HG03175 (cell line): ENCODE measurements around the gene FMN1.

ENCODE experiments used
- ATAC-seq: cut with Tn5 transposase; IDR thresholded peaks from one replicate; pipeline ENCODE4 v1.9.1; 2021; ENCODE audit warnings: mild to moderate bottlenecking, moderate library complexity; ENCODE audit not compliant: unreplicated experiment

The FMN1 gene

GRCh38 chr15:33155691-33156420 is 38.7 kb downstream of the FMN1 start:
- no peak for ATAC-seq

DNA sequence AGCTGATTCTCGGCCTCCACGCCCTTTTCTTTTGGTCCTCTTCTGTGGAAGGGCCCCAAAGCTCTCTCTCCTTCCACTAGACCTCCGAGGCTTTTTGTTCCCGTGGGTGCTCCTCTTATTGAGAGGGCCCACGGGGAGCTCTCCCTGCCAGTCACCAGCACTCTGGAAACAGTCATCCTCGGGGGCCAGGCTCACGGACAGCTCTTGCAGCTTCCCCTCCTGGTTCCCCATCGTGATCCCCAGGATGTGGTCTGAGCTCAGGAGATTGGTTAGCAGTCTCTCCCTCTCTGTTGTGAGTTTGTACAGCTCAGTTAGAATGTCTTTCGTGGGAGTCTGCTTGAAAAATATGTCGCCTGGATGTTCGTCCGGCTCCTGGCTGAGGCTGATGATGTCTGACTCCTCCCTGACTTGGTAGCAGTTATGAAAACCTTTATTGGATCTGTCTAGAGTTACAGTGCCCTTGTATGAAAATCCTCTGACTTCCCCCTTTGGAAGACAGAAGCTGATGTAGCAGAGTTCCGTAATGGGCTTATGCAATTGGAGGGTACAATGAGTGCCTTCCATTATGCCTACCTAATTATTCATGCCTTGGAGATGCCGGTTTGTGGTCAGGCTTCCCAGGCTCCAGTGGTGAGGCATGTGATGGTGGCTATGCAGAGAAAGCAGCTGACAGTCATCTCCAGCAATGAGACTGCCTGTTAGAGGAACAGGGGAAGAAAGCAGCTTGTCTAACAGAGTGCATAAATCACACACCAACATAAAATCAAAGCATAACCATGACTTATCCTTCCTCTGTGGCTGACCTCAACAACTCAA is 40.0 kb downstream of the FMN1 start:
- ATAC-seq: no peak

- no peak for ATAC-seq
Measured at GRCh38 chr15:33153548-33153947, 41.0 kb downstream of the FMN1 start.

DNA sequence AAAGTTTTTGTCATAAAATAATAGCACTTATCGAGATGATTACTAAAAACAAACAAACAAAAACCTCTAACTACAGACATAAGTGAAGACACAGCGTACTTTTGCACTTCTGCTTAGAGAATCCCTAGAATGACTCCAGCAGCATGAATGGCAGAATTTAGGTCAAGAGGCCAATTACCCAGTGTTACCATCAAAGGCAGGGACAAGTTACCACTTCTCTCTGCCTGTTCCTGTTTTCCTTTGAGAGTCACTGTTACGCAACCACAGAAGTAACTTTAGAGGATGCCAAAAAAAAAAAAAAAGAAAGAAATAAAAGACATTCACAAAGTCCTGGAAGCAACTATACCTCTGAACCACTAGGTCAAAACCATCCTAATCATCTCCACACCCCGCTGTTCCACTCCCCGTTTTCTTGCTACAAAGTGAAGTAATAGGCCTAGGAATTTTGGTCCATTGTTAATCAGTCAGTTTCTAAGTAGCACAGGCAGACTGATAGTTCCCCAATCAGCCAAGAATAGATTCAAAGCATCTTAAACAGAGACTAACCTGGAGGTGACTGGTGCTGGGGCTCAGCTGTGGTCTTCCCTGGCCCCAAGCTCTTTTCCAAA is 41.9 kb downstream of the FMN1 start:
- no peak for ATAC-seq

DNA sequence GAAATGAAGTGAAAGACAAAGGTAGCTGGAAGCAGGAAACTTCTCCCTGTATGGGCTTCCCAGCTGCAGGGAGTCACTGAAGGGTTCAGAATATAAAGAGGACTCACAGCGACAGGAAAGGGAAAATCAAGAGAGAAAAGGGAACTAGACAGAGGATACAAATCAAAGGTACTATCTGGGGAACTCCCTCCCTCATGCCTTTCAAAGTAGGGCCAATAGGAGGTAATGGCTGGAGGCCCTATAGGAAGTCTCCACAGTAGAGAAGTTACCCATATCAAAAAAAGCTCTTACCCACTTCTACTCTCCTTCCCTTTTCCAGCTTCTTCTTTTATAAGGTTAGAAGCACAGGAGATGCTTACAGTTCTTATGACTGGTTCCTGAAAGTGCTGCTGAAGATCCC is 43.5 kb downstream of the FMN1 start:
- no peak for ATAC-seq

- ATAC-seq: no peak
Measured at GRCh38 chr15:33150431-33150941, 44.0 kb downstream of the FMN1 start.

DNA sequence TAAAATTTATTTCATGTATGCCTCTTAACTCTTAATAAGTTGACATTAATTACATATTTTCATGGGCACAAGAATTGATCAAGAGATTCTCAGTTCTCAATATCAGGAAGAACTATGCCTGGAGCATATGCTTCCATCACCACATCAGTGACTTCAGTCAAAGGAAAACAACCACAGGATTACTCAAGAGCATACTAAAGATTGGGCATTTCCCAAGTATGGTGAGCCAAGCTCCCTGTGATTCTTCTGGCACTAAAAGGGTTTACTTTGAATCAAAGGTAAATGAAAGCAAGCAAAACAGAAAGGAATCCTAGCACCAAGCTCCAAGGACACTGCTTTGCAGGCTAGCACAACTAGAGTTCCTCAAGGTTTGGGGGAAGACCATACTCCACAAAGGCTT is 44.6 kb downstream of the FMN1 start:
- ATAC-seq: no peak

DNA sequence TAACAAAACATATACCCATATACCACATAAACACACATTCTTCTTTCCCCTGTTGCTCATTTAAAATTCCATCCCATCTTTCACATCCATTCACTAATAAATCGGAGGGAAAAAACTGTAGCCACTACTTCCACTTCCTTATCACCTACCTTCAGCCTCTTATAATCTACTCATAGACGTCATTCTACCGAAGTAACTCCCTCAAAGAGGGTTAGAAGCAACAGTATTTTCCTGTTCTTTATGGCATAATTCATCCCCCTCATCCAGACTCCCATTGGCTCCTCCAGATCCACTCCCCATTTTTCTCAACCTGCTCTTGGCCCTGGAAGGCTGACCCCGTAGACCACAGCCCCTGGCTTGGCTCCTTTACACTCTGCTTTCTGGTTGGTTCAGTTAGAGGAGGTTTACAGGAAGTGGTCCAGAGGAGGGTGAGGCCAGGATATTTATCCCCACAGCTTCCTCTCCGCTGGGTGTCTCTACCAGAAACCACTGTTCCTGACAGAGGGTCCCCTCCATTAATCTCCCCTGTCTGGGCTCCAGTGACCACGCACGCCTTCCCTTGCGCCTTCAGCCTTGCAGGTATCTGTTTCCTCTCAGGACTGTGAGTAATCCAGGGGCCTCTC is 46.3 kb downstream of the FMN1 start:
- ATAC-seq: no peak

- ATAC-seq: no peak
Measured at GRCh38 chr15:33146051-33146450, 48.5 kb downstream of the FMN1 start.

DNA sequence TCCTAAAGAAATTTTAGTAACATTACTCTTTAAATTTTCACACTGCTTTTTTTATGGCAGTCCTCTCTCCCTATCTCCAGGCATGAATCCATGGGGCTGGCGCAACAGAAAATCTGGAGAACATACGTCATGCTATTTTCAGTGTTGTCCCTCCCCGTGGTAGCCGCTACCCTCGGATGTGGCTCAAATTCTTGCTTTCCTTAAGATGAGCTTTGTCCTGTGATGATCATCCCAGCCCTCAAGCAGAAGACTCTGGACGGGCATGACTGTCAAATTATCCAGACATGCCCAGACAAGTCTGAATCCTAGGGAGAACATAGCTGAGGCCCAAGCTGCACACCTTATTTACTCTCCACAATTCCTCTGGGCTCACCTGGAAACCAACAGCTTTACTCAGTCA is 49.1 kb downstream of the FMN1 start:
- ATAC-seq: no peak

GRCh38 chr15:33142708-33143107 is 51.8 kb downstream of the FMN1 start:
- ATAC-seq: peak; percentile 88

DNA sequence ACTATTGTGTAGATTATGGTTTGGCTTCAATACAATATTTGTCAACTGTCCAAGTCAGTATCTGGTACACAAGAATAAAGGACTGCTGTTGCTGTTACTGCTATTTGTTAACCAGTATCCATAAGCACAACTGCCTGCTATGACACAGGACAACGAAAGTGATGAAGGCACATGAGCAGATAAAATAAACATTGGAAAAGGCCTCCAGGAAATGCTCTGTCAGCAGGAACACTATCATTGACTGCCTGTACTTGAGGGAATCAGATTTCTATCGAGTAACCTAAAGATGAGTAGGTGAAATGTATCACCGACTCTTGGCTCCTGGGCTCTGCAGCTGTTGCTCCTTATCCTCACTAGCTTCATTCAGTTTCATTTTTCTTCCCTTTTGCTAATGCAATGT is 56.5 kb downstream of the FMN1 start:
- ATAC-seq: no peak

- no peak for ATAC-seq
Measured at GRCh38 chr15:33137101-33137500, 57.4 kb downstream of the FMN1 start.

GRCh38 chr15:33136353-33136752 is 58.2 kb downstream of the FMN1 start:
- ATAC-seq: no peak

GRCh38 chr15:33135355-33135781 is 59.1 kb downstream of the FMN1 start:
- no peak for ATAC-seq

DNA sequence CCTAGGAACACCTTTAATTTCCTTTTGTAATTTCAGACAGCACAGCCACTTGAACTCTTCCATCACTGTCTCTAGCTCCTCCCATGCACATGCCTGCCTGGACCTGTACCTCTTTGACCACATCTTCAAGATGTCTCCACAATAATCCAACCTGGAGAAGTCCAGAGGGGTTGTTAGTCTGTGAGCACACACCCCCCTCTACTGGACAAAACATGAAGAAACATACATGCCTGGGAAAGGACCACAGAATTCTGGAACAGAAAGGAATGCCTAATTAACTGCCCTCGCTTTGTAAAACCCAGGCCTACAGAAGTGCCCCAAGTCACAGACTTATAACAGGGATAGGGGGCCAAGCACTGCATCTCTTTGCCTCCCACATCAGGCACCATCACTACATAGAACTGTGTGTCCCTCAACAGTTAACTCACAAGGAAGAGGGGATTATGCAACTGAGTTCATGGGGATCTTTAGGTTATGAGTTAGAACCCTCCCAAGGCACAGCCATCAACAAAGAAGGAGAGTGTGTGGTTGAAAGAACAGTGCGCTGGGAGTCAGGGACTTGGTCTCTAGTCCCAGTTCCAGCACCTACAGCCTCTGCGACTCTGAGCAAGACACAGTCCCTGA is 61.7 kb downstream of the FMN1 start:
- no peak for ATAC-seq

DNA sequence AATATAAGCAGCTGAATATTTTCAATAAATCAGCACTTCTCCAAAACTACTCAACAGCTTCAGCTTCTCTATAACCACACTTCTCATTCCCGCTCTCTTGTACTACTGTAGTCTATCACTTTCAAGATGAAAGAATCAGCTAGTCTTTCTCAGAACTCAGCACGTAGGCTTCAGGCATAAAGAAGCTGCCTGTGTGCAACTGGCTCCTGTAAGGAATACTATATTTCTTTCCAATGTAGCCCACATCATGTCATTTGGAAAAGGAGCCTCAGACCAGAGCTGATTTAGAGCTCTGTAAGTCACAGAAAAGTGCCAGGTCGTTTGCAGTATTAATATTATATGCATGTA is 62.3 kb downstream of the FMN1 start:
- no peak for ATAC-seq

GRCh38 chr15:33131552-33132232 is 62.8 kb downstream of the FMN1 start:
- ATAC-seq: no peak

DNA sequence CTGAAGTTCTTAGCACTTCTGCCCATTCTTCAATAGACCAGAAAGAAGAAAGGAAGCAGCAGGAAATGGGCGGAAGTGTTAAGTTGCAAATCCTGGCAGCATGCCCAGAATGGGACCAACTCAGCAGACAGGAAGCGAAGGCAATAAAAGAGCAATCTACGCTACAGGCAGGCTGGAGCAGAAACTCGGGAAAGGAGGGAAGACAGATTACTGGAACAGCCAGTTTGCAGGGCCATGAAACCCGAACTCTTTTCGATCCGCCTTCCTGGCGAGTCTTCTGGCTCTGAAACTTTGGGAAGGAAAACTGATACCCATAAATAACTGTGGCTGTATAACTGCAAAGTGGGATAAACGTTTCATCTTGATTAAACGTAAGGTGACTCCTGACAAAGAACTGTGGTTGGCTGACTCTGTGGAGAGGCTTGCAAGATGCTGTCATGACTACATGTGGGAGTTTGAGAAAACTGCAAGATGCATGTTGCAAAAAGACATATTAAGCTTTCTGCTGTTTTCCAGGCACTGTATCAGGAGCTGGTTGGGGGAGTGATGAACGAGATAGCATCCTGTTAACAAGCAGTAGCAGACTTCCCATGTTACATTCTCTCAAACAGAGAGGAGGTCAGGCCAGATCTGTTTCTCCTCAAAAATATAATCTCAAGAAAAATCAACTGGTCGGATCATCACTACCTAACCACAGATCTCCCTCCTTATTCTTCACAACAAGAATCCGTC is 67.8 kb downstream of the FMN1 start:
- ATAC-seq: peak; percentile 74
